ENCODE results near the gene PRELP. TPM values are rescaled to one million over a fixed set of nuclear protein-coding genes. Genes with fewer than 3 reads are reported as not detected.

PRELP gene
- total RNA-seq, 4 donors from 2014 or later = 100 to 186 (median 165) TPM

DNA sequence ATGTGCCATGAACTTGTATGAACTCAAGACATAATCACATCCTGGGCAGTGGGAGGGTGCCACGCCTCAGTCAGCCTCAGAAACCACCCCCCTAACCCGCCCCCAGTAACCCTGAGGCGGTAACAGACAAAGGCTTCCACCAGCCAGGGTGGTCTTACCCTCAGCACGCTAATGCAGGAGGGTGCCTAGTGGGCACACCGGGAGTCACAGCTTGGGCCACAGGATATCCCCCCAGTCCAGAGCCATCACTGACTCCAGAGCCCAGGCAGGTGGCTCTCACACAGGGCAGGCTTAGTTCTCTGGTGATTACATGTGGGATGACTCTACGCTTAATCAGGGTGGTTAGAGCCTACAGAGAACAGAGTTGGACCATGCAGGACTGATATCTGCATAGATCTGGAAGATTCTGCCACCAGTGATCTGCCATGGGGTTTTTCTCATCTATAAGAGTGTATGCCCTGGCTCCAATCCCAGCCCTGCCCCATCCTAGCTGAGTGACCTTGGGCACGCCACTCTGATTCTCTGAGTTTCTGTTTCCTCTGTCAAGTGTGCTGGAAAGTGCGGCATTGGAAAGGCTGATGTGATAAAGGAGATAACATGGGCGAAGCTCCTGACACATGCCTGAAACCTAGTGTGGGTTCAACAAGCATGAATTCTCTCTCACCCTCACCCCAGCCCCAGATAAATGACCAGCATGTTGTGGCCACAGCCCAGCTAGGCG lies 45.6 kb downstream of the PRELP start:
- WGBS = 87% methylated on average over 7 of the region's 10 CpGs
- TF ChIP-seq, protein P1, sequence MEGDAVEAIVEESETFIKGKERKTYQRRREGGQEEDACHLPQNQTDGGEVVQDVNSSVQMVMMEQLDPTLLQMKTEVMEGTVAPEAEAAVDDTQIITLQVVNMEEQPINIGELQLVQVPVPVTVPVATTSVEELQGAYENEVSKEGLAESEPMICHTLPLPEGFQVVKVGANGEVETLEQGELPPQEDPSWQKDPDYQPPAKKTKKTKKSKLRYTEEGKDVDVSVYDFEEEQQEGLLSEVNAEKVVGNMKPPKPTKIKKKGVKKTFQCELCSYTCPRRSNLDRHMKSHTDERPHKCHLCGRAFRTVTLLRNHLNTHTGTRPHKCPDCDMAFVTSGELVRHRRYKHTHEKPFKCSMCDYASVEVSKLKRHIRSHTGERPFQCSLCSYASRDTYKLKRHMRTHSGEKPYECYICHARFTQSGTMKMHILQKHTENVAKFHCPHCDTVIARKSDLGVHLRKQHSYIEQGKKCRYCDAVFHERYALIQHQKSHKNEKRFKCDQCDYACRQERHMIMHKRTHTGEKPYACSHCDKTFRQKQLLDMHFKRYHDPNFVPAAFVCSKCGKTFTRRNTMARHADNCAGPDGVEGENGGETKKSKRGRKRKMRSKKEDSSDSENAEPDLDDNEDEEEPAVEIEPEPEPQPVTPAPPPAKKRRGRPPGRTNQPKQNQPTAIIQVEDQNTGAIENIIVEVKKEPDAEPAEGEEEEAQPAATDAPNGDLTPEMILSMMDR (IDR thresholded peaks at IDR 0.05) = no peak
- TF ChIP-seq POLR2A (IDR thresholded peaks at IDR 0.05; ENCODE audit: low read depth) = no peak
- TF ChIP-seq POLR2AphosphoS5 (IDR thresholded peaks at IDR 0.05) = no peak
- no peak for TF ChIP-seq EP300 (IDR thresholded peaks at IDR 0.05)
- no peaks in the 10 kb centered on the region for H3K27me3 ChIP-seq
- H3K9me3 ChIP-seq = no peaks in the 10 kb centered on the region
- no peaks in the 10 kb centered on the region for H3K36me3 ChIP-seq
- H3K27ac ChIP-seq (replicated peaks in 1 of 4) = peak overlapping the region in 3 of 4 donors; percentile 35 to 58 (median 50)
- DNase-seq (ENCODE audit: extremely low spot score) = no peak
- H3K4me3 ChIP-seq = no peak overlapping the region
- H3K4me1 ChIP-seq = peaks cover 38 to 94% (median 70%) of the 10 kb centered on the region in 4 donors
- intact Hi-C loops (cut with DNase I) = no loop called here

DNA sequence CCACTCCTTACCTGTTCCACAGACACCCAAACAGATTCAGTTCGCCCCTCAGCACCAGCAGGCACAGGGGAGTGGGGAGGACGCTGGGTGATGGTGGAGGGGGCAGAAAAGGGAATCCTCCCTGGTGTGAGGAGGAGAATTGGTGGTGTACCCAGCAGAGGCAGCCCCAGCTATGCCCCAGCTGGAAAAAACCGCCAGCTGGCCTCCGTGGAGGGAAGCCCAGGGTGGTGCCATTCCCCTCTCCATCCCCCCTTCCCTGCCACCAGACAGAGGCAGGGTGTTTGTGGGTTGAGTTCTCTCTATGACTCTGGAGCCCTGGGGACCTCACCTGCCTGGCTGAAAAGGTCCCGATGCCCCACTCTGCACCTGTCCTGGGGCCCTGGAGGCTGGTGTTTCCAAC lies 46.2 kb downstream of the PRELP start:
- TF ChIP-seq POLR2A (IDR thresholded peaks at IDR 0.05; ENCODE audit: low read depth) (no peak), EP300 (IDR thresholded peaks at IDR 0.05) (no peak)
- TF ChIP-seq, protein P1 (IDR thresholded peaks at IDR 0.05) = no peak
- H3K36me3 ChIP-seq = no peaks in the 10 kb centered on the region
- no peaks in the 10 kb centered on the region for H3K9me3 ChIP-seq
- H3K27me3 ChIP-seq = no peaks in the 10 kb centered on the region
- no peak overlapping the region for H3K4me3 ChIP-seq
- DNase-seq (ENCODE audit: extremely low spot score) = no peak
- peaks cover 40 to 94% (median 76%) of the 10 kb centered on the region in 4 donors for H3K4me1 ChIP-seq
- H3K27ac ChIP-seq (replicated peaks in 1 of 4) = peak overlapping the region in 3 of 4 donors; percentile 35 to 58 (median 50)
- WGBS = 77% methylated on average over 4 of the region's 5 CpGs
- intact Hi-C loops (cut with DNase I) = no loop called here

DNA sequence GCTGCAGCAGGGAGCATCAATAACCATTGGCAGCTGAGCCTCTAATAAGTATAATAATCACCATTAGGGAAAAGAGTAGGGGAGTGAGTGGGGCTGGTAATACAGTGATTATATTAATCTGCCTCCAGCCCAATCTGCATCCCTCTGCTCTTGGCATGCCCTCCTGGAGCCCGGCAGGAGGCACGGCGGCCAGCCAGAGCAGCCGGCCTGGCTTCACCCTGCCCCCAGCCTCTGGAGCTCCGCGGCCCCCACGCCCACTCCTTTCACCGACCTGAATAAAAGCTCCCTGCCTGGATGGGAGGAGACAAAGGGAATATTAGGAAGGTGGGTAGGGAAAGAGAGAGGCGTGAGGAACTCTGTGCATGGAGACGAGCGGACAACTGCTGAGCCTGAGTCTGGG lies 46.6 kb downstream of the PRELP start:
- Histone ChIP-seq H3K9me3 (no peaks in the 10 kb centered on the region), H3K27ac (replicated peaks in 1 of 4) (peak overlapping the region; percentile 5 to 58 (median 42)), H3K4me3 (no peak overlapping the region), H3K36me3 (no peaks in the 10 kb centered on the region), H3K27me3 (no peaks in the 10 kb centered on the region), H3K4me1 (peaks cover 40 to 94% (median 75%) of the 10 kb centered on the region in 4 donors)
- WGBS = 43% methylated on average over 11 of the region's 11 CpGs
- TF ChIP-seq, protein P1 (IDR thresholded peaks at IDR 0.05) = no peak
- TF ChIP-seq POLR2AphosphoS5 (IDR thresholded peaks at IDR 0.05) = no peak
- TF ChIP-seq EP300 (IDR thresholded peaks at IDR 0.05) = no peak
- TF ChIP-seq POLR2A (IDR thresholded peaks at IDR 0.05; ENCODE audit: low read depth) = no peak
- DNase-seq (ENCODE audit: extremely low spot score) = no peak
- intact Hi-C loops (cut with DNase I) = no loop called here

DNA sequence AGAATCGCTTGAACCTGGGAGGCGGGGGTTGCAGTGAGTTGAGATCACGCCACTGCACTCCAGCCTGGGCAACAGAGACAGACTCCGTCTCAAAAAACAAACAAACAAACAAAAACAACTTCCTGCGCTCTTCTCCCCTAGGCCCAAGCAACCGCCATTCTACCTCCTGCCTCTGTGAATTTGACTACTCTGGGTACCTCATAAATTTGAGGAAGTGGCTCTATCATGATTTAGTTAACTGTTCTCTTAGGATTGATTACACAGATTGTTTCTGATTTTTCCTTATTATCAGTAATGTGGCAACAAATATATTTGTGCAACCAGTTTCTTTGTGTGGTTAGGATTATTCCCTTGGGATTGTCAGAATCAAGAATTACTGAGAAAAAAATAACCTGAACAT lies 48.1 kb downstream of the PRELP start:
- H3K27ac ChIP-seq (replicated peaks in 1 of 4) = peak overlapping the region in 3 of 4 donors; percentile 57 to 61 (median 58)
- H3K4me3 ChIP-seq = no peak overlapping the region
- intact Hi-C loops (cut with DNase I) = no loop called here
- H3K36me3 ChIP-seq = no peaks in the 10 kb centered on the region
- H3K4me1 ChIP-seq = peaks cover 40 to 88% (median 74%) of the 10 kb centered on the region in 4 donors
- no peaks in the 10 kb centered on the region for H3K27me3 ChIP-seq
- no peaks in the 10 kb centered on the region for H3K9me3 ChIP-seq
- 93% methylated on average over 6 of the region's 6 CpGs for WGBS
- no peak for DNase-seq (ENCODE audit: extremely low spot score)
- TF ChIP-seq POLR2AphosphoS5 (IDR thresholded peaks at IDR 0.05) (no peak), POLR2A (IDR thresholded peaks at IDR 0.05; ENCODE audit: low read depth) (no peak), EP300 (IDR thresholded peaks at IDR 0.05) (no peak)
- TF ChIP-seq, protein P1 (IDR thresholded peaks at IDR 0.05) = no peak
